ENCODE data around the gene TSPAN3.

DNA sequence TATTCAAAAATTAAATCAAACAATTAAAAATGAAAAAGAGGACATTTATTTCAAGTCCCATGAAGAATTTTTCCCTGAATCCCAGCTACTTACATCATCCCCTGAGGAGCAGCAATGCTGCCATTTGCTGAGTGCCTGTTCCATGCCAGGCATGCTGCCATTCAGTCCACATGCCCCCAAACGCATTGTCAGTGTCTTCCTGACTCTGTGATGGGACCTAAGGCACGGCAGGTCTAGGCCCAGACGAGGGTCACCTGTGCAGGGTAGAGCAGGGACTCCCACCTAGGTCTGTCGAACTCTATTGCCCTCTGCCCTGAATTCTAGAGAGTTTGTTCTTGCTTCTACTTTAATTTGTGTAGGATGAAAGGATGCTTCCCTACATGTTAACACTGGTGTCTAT, 68.9 kb downstream of the TSPAN3 start:
- TF ChIP-seq POLR2AphosphoS5 (IDR thresholded peaks at IDR 0.05; ENCODE audit: low read depth, low read length): no peak
- no peak for TF ChIP-seq POLR2A (IDR thresholded peaks at IDR 0.05; ENCODE audit: low read depth, low read length)
- no peak for TF ChIP-seq TAF1 (IDR thresholded peaks at IDR 0.05; ENCODE audit: borderline replicate concordance, low read depth, low read length)

Measured in GM12892 (cell line).